Eye (tissue), 1 donor: ENCODE results near the gene OR2H2.

ENCODE experiments used
- DNase-seq: peaks from one replicate; pipeline ENCODE4 v3.0.0-alpha.2; 2015

OR2H2 gene

GRCh38 chr6:29593199-29593855 lies 8.4 kb downstream of the OR2H2 start:
- no peak for DNase-seq

GRCh38 chr6:29596381-29596900 lies 11.5 kb downstream of the OR2H2 start:
- DNase-seq, result no peak

- DNase-seq, result no peak
These were observed 12.3 kb downstream of the OR2H2 start for GRCh38 chr6:29597184-29597583.

- DNase-seq, result no peak
These were observed 13.3 kb downstream of the OR2H2 start for GRCh38 chr6:29598172-29598747.

GRCh38 chr6:29602564-29603361 lies 17.8 kb downstream of the OR2H2 start:
- DNase-seq, result peak; percentile 74

- DNase-seq, result no peak
These were observed 18.5 kb downstream of the OR2H2 start for GRCh38 chr6:29603456-29603855.

- DNase-seq, result no peak
These were observed 19.0 kb downstream of the OR2H2 start for GRCh38 chr6:29603930-29604329.

- no peak for DNase-seq
These were observed 23.2 kb downstream of the OR2H2 start for GRCh38 chr6:29608131-29608530.

- DNase-seq, result no peak
These were observed 25.6 kb downstream of the OR2H2 start for GRCh38 chr6:29610540-29610939.

GRCh38 chr6:29611426-29611825 lies 26.5 kb downstream of the OR2H2 start:
- DNase-seq, result no peak

- DNase-seq, result no peak
These were observed 33.0 kb downstream of the OR2H2 start for GRCh38 chr6:29617782-29618554.

- no peak for DNase-seq
These were observed 34.7 kb downstream of the OR2H2 start for GRCh38 chr6:29619578-29620160.

GRCh38 chr6:29620630-29621029 lies 35.7 kb downstream of the OR2H2 start:
- DNase-seq, result no peak

GRCh38 chr6:29624520-29624961 lies 39.6 kb downstream of the OR2H2 start:
- DNase-seq, result no peak

- DNase-seq, result no peak
These were observed 40.5 kb downstream of the OR2H2 start for GRCh38 chr6:29625337-29625930.

GRCh38 chr6:29626948-29627754 lies 42.2 kb downstream of the OR2H2 start:
- peak; percentile 37 for DNase-seq

- peak; percentile 91 for DNase-seq
These were observed 43.0 kb downstream of the OR2H2 start for GRCh38 chr6:29627755-29628418.

GRCh38 chr6:29628419-29629281 lies 43.7 kb downstream of the OR2H2 start:
- peak; percentile 91 for DNase-seq

GRCh38 chr6:29629571-29629970 lies 44.6 kb downstream of the OR2H2 start:
- no peak for DNase-seq

GRCh38 chr6:29630315-29630714 lies 45.4 kb downstream of the OR2H2 start:
- DNase-seq, result no peak
